Measurements from ENCODE around the gene KCTD14. TPM values are rescaled to one million over a fixed set of nuclear protein-coding genes. Genes with fewer than 3 reads are reported as not detected.

The KCTD14 gene
- total and polyA plus RNA-seq, 9 of the 15 experiments (the other 6 are each of a cell fraction or from before 2014, with no cell fraction given), result 0.04 to 0.30 (median 0.11) TPM; not detected in 2

DNA sequence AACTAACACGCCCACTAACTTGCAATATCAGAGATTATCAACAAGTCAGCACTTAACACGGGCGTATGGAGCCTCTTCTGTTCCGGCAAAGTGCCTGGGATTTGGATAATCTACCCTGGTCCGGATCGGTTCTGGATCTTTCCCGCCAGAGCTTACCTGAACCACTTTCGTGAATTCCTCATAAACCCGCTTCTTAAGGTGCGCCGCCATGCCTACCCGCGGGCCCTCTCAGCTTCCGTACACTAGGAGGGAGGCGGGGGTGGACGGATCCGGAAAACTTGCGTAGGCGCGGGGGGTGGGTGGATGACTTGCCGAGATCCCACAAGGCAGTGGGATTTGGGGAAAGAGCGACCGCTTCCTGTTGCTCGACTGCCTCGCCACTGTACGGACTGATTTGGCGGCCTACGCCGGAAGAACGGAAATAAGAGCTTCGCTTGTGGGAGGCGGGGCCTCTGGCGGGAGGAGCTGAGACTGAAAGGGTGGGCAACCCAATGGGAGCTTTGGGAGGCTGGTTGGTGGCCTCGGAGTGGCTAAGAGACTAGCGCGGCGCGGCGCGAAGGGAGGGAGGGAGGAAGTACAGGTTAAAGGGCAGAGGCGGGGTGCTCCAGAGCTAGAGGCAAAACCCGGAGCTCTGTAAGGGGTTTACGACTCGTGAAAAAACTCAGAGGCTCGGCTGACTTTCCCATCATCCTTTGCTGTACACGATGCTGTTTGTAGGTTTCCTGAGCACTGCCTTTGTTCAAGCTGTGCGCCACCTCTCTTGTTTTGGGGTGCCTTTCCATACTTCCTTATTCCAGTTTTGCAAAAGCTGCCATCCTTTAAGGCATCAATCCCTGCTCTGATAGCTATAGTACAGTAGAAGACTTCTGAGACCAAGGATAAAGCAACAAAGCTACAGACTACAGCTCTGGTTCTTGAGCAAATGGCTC, 28.4 kb downstream of the KCTD14 start, which contains the start of gene INTS4:
TSS of gene INTS4 (minus strand) at position 235 of the 929 bp plus-strand sequence. CDS start at position 210, 25 bp downstream.
- peak within 1 kb of the TSS; percentile 98 for H2AFZ ChIP-seq (ENCODE audit: low read depth, low read length)
- TF ChIP-seq ZNF24 (IDR thresholded peaks at IDR 0.05) (0 out of 2 replicates have a peak, but pooled peaks have one; percentile 19), E2F8 (IDR thresholded peaks at IDR 0.05; ENCODE audit: low read depth, partially characterized antibody) (peak; percentile 83), PHF21A (IDR thresholded peaks at IDR 0.05; ENCODE audit: borderline replicate concordance, low read depth) (no peak), CREB1 (IDR thresholded peaks at IDR 0.05) (peak; percentile 77), CREB1 (CRISPR knock-in tag; IDR thresholded peaks at IDR 0.05) (peak; percentile 81), SREBF2 (CRISPR knock-in tag; IDR thresholded peaks at IDR 0.05) (no peak)
- TF ChIP-seq, protein P1, sequence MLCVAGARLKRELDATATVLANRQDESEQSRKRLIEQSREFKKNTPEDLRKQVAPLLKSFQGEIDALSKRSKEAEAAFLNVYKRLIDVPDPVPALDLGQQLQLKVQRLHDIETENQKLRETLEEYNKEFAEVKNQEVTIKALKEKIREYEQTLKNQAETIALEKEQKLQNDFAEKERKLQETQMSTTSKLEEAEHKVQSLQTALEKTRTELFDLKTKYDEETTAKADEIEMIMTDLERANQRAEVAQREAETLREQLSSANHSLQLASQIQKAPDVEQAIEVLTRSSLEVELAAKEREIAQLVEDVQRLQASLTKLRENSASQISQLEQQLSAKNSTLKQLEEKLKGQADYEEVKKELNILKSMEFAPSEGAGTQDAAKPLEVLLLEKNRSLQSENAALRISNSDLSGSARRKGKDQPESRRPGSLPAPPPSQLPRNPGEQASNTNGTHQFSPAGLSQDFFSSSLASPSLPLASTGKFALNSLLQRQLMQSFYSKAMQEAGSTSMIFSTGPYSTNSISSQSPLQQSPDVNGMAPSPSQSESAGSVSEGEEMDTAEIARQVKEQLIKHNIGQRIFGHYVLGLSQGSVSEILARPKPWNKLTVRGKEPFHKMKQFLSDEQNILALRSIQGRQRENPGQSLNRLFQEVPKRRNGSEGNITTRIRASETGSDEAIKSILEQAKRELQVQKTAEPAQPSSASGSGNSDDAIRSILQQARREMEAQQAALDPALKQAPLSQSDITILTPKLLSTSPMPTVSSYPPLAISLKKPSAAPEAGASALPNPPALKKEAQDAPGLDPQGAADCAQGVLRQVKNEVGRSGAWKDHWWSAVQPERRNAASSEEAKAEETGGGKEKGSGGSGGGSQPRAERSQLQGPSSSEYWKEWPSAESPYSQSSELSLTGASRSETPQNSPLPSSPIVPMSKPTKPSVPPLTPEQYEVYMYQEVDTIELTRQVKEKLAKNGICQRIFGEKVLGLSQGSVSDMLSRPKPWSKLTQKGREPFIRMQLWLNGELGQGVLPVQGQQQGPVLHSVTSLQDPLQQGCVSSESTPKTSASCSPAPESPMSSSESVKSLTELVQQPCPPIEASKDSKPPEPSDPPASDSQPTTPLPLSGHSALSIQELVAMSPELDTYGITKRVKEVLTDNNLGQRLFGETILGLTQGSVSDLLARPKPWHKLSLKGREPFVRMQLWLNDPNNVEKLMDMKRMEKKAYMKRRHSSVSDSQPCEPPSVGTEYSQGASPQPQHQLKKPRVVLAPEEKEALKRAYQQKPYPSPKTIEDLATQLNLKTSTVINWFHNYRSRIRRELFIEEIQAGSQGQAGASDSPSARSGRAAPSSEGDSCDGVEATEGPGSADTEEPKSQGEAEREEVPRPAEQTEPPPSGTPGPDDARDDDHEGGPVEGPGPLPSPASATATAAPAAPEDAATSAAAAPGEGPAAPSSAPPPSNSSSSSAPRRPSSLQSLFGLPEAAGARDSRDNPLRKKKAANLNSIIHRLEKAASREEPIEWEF (CRISPR knock-in tag; IDR thresholded peaks at IDR 0.05), result no peak
- TF ChIP-seq, protein P2, sequence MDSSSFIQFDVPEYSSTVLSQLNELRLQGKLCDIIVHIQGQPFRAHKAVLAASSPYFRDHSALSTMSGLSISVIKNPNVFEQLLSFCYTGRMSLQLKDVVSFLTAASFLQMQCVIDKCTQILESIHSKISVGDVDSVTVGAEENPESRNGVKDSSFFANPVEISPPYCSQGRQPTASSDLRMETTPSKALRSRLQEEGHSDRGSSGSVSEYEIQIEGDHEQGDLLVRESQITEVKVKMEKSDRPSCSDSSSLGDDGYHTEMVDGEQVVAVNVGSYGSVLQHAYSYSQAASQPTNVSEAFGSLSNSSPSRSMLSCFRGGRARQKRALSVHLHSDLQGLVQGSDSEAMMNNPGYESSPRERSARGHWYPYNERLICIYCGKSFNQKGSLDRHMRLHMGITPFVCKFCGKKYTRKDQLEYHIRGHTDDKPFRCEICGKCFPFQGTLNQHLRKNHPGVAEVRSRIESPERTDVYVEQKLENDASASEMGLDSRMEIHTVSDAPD (CRISPR knock-in tag; IDR thresholded peaks at IDR 0.05), result peak; percentile 25; the same call in 1 of the 2 replicates

More for the DNA sequence above, 28.4 kb downstream of the KCTD14 start, which contains the start of gene INTS4:
- Histone ChIP-seq H3K4me2 (ENCODE audit: insufficient read depth, low read length) (peak within 1 kb of the TSS; percentile 95), H3K4me1 (replicated peaks in 1 of 2; ENCODE audit: control insufficient read depth in 2 of 2, insufficient read depth in 2 of 2, low read length in 2 of 2) (peaks cover 4 to 6% of the 10 kb centered on the region in 2 experiments; a peak in 3 of 5 replicates), H3K79me2 (ENCODE audit: control insufficient read depth, insufficient read depth, low read length) (peaks cover 23% of the 10 kb centered on the region), H3K27me3 (ENCODE audit: control insufficient read depth in 2 of 2, insufficient read depth in 2 of 2, low read length in 2 of 2) (no peaks in the 10 kb centered on the region), H3K9me1 (ENCODE audit: control insufficient read depth, insufficient read depth, low read length) (peaks cover 4% of the 10 kb centered on the region), H3K27ac (ENCODE audit: extremely low read depth, low read depth, low read length) (peak within 1 kb of the TSS; percentile 87), H3K4me3 (peak within 1 kb of the TSS; percentile 54), H3K9ac (ENCODE audit: insufficient read depth in 1 of 2, low read depth in 2 of 2, low read length in 2 of 2) (peak within 1 kb of the TSS; percentile 87), H3K36me3 (ENCODE audit: control insufficient read depth, insufficient read depth, low read length) (peaks cover 20% of the 10 kb centered on the region; the same call in 2 of the 3 replicates), H3K9me3 (replicated peaks; ENCODE audit: control insufficient read depth, insufficient read depth, low read depth, low read length) (no peaks in the 10 kb centered on the region), H4K20me1 (replicated peaks; ENCODE audit: control insufficient read depth, insufficient read depth, low read length) (no peaks in the 10 kb centered on the region)
- in situ Hi-C loops (cut with MboI) (no loop called here), intact Hi-C loops (cut with micrococcal nuclease) (loop anchor here (1.0 kb wide), 1 partner anchor 174 kb away; the partner anchor contains the start of gene RSF1)
- ATAC-seq (peak; percentile 99), DNase-seq (ENCODE audit: extremely low read depth in 1 of 4, low spot score in 3 of 4) (peak; percentile 94 to 100 (median 96)), FAIRE-seq (peak; percentile 98)
- BruUV-seq (replicated peaks), result TSS peak; percentile 89
- 2% methylated on average over 37 of the region's 47 CpGs for WGBS (ENCODE audit: insufficient coverage, low coverage, missing lambda C conversion rate)
- ChIA-PET CTCF (ENCODE audit: low intra/inter-chr PET ratio) (no interaction called here), POLR2A (interaction anchor here (0.6 to 1.6 kb wide), 16 partner anchors 9 to 1305 kb away, joined by 3 to 9 read pairs (median 4); partner anchors contain the start of gene ALG8)
